ENCODE results near the gene SLC17A7. TPM values are rescaled to one million over a fixed set of nuclear protein-coding genes. Genes with fewer than 3 reads are reported as not detected.

Gene SLC17A7
- total and polyA plus RNA-seq, 9 of the 15 experiments (the other 6 are each of a cell fraction or from before 2014, with no cell fraction given) = 1.1 to 15.7 (median 2.4) TPM

DNA sequence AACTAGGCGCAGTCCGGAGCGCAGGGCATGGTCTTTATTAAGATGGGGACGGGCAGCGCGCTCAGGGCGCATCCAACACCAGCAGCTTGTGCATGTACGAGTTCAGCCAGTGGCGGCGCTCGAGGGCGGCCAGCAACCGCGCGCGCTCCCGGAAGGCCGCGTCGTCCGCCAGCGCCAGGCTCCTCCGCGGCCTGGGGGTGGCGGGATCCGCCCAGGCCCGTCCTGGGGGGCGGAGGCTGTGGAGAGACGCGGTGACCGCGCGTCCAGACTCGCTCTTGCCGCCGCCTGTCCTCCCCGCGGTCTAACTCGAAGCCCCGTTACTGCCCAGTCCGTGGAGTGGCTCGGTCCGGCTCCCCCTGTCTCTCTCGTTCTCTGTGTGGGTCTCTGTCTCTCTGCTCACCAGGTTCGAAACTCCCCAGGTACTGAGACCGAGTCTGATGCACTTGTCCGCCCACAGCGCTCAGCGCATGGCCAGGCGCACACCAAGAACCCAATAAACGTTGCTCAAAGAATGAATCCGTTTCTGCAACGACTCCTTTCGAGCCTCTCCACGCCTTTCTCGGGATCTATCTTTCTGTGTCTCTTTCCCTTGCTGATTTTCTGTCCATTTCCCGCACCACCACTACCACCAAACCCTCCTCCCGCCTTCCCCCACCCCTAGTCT lies 18.8 kb downstream of the SLC17A7 start (continued):
- TF ChIP-seq, protein P1, sequence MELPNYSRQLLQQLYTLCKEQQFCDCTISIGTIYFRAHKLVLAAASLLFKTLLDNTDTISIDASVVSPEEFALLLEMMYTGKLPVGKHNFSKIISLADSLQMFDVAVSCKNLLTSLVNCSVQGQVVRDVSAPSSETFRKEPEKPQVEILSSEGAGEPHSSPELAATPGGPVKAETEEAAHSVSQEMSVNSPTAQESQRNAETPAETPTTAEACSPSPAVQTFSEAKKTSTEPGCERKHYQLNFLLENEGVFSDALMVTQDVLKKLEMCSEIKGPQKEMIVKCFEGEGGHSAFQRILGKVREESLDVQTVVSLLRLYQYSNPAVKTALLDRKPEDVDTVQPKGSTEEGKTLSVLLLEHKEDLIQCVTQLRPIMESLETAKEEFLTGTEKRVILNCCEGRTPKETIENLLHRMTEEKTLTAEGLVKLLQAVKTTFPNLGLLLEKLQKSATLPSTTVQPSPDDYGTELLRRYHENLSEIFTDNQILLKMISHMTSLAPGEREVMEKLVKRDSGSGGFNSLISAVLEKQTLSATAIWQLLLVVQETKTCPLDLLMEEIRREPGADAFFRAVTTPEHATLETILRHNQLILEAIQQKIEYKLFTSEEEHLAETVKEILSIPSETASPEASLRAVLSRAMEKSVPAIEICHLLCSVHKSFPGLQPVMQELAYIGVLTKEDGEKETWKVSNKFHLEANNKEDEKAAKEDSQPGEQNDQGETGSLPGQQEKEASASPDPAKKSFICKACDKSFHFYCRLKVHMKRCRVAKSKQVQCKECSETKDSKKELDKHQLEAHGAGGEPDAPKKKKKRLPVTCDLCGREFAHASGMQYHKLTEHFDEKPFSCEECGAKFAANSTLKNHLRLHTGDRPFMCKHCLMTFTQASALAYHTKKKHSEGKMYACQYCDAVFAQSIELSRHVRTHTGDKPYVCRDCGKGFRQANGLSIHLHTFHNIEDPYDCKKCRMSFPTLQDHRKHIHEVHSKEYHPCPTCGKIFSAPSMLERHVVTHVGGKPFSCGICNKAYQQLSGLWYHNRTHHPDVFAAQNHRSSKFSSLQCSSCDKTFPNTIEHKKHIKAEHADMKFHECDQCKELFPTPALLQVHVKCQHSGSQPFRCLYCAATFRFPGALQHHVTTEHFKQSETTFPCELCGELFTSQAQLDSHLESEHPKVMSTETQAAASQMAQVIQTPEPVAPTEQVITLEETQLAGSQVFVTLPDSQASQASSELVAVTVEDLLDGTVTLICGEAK (IDR thresholded peaks at IDR 0.05) = peak; percentile 60
- TF ChIP-seq, protein P1 (CRISPR knock-in tag; IDR thresholded peaks at IDR 0.05) = 0 out of 2 replicates have a peak, but pooled peaks have one; percentile 46
- TF ChIP-seq DLX4 (CRISPR knock-in tag; IDR thresholded peaks at IDR 0.05) (no peak), ZNF121 (CRISPR knock-in tag; conservative IDR thresholded peaks at IDR 0.05) (no peak), MIER1 (IDR thresholded peaks at IDR 0.05; ENCODE audit: low read depth) (peak; percentile 64; the same call in 1 of the 2 replicates), ATF7 (IDR thresholded peaks at IDR 0.05) (peak; percentile 74), ATF1 (CRISPR knock-in tag; IDR thresholded peaks at IDR 0.05) (no peak), ATF1 (tag; IDR thresholded peaks at IDR 0.05) (peak; percentile 87), CTCF (IDR thresholded peaks at IDR 0.05 in 2 of 3, conservative IDR thresholded peaks at IDR 0.05 in 1 of 3; ENCODE audit: insufficient read depth in 2 of 3, low read depth in 1 of 3, low read length in 3 of 3) (peak; percentile 79 to 90 (median 83)), ESRRA (IDR thresholded peaks at IDR 0.05; ENCODE audit: borderline replicate concordance, low read depth) (peak; percentile 69), SMAD4 (CRISPR knock-in tag; conservative IDR thresholded peaks at IDR 0.05) (peak; percentile 86), CHD2 (IDR thresholded peaks at IDR 0.05; ENCODE audit: low read depth, low read length) (no peak), CREB1 (IDR thresholded peaks at IDR 0.05) (peak; percentile 85), CREB1 (CRISPR knock-in tag; IDR thresholded peaks at IDR 0.05) (peak; percentile 82), DMBX1 (CRISPR knock-in tag; IDR thresholded peaks at IDR 0.05; ENCODE audit: borderline replicate concordance) (peak; percentile 81), HOXB6 (CRISPR knock-in tag; IDR thresholded peaks at IDR 0.05; ENCODE audit: borderline replicate concordance) (no peak), TEAD1 (CRISPR knock-in tag; IDR thresholded peaks at IDR 0.05) (peak in 1 of 2 experiments; percentile 83; a peak in 2 of 4 replicates), HMGN3 (IDR thresholded peaks at IDR 0.05; ENCODE audit: borderline replicate concordance, extremely low read depth, insufficient read length, low read depth, low read length) (peak; percentile 90)
